Measurements from ENCODE around the gene TSR3.
A peak's percentile ranks its signal among the peaks of the same experiment; 100 is the strongest.

TSR3 gene

DNA sequence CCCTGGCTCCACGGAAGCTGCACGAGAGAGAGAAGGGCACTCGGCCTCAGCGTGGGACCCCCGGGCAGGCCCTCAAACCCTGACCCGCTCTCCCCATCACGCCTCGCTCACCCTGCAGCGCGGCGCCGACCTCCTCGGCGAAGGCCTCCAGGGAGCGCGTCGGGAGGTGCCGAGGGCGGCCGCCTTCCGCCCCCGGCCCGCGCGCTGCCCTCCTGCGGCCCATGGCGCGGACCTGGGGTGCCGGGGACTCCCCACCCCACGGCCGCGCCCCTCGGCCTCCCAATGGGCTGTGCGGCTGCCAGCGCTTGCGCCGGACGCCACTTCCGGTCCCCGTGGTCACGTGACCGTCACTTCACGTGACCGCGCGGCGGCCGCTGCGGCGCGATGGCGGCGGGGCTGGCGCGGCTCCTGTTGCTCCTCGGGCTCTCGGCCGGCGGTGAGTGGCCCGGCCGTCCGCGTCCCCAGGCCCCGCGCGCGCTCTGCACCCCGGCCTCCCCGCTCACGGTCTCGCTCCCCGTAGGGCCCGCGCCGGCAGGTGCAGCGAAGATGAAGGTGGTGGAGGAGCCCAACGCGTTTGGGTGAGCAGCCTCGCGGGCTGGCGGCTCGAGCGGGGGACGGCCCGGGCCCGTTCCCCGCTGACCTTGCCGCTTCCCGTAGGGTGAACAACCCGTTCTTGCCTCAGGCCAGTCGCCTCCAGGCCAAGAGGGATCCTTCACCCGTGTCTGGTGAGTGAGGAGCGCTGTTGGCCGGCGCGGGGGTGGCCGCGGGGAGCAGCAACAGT, at the start of gene TSR3, which contains the start of gene GNPTG:
Gene TSR3 (minus strand): TSS at position 297 of the 781 bp plus-strand sequence. CDS start 74 bp downstream, at position 223.
Gene GNPTG (plus strand): TSS at position 350 of the 781 bp plus-strand sequence. CDS start 35 bp downstream, at position 385.
- peak; percentile 82 for DNase-seq

DNA sequence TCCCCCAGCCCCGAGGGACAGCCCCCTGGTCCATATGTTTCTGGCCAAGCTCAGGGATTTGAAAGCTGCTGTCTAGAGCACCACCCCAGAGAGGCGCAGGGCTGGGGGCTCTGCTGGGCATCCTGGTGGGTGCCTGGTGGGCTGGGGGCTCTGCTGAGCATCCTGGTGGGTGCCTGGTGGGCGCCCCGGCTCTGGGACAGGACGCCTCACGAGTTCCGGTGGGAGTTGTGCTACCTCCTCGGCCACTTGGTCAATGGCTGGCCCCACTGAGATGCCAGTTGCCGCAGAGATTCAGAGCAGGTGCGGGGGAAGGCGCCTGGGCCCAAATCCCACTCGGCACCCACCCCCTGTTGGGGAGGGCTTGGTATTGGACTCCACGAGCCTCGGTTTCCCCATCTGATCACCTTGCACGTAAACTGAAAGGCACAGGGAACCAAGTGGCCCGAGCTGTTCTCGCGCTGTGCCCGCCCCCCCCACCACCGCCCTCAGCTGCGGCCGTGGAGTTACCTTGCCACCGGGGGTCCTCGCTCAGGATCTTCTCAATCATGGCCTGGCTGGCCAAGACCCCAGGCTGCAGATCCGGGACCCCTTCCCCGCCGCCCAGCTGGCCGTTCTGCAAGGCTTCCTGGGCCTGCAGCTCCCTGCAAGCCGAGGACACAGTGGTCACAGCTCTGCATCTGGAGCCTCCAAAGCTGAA, 49.5 kb upstream of the TSR3 start:
- no peak for DNase-seq

DNA sequence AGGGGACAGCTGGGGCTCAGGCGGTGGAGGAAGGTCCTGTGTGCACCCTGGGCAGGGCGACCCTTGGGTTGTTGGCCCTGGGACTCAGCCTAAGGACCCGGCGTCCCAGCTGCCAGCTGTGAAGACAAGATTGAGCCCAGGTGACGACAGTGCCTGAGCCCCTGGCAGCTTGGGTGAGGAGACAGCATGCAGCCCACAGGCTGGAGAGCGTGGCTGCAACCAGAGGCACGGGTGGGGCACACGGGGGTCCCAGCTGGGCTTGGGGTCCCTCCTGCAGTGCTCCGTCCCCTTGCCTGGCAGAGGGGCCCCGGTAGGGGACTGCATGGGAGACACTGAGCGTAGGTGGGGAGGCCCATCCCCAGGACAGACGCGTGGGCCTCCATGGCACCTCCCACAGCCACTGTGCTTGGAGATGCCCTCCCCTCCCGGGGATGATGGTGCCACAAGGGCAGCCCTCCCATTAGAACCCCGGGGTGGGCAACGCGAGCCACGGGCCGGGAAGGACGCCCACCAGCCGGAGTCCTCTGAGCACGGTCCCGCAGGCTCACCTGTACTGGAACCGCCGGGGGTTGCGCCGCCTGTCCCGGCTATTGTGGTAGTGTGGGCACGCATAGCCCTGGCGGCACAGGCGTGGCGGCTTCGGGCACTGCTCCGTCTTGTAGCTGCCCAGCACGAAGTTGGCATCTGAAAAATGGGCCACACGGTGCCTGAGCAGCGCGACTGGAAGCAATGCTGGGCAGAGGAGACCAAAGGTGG, 47.3 kb upstream of the TSR3 start:
- no peak for DNase-seq

DNA sequence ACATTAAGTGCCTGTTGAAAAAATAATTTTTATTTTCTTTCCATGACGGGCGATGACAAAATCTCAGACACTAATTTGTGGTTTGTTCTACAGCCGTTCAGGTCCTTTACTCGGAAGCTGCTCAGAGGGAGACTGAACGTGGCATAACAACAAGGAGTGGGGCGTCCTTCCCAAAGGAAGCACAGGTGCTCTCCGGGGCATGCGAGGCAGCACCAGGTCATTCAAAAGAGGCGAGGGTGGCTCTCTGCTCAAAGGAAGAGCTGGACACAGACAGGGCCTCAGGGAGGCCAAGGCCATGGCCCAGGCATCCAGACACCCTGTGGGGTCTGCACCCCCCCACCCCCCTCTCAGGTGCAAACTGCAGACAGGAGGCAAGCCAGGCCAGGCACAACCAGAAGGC, 46.7 kb upstream of the TSR3 start:
- no peak for DNase-seq

DNA sequence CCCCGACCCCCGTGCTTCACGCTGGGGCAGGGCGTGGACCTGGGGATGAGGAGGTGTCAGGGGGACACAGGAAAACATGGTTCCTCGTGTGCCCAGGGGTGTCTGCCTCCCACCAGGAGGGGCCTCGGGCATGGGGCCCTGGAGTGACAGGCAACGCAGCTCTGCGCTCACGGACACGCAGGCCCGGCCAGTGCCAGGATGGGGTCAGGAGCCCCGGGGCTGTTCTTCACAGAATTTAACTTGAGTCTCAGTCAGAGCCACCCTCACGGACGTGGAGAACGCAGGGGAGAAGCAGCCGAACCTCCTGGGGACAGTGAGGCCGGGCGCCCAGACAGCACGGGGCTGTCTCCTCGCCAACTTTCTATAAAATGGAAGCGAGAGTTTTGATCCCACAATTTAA, 46.1 kb upstream of the TSR3 start:
- DNase-seq = no peak

DNA sequence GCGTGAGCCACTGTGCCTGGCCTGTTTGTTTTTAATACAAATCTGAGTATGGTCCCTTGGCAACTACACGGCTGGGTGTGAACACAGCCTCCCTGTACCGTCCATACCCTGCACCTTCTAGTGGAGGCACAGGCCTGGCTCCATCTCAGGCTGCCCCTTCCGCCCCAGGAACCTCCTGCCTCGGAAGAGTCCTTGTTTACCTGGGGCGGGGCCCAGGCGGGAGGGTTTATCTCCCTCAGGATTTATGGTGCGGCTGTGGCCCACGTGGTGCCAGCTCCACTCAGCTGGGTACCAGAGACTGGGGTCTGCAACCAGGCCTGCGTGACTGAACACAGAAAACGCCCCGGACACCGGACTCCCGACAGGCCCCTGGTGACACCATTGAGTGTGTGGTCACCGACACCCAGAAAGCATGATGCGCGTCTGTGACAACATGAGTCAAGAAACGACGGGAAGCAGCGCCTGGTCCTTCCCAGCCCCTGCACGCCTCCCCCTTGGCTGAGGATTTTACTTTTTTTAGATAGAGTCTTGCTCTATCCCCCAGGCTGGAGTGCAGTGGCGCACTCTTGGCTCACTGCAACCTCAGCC, 43.9 kb upstream of the TSR3 start:
- DNase-seq = no peak

DNA sequence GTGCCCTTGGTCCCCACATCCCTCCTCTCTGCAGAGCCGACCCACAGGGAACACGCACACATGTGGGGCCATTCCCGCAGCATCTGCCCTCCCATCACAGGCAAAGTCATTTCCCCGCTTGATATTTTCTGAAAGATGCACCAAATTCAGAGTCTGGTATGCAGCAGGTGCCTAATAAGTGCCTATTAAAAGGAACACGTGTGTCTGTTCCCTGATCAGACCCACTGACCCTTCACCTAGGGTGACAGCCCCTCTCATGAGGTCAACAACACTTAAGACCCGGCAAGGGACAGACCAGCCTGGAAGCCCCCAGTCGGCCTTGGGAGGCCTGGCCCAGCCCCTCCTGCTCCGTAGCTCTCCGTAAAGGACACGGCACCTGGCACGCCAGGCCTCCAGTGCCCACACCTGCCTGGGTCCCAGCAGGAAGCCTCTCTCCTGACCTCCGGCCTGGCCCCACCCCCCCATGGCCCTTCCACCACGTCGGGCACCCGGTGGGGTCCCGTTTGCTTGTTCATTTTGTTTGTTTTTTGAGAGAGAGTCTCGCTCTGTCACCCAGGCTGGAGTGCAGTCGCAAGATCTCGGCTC, 42.8 kb upstream of the TSR3 start:
- DNase-seq = no peak

DNA sequence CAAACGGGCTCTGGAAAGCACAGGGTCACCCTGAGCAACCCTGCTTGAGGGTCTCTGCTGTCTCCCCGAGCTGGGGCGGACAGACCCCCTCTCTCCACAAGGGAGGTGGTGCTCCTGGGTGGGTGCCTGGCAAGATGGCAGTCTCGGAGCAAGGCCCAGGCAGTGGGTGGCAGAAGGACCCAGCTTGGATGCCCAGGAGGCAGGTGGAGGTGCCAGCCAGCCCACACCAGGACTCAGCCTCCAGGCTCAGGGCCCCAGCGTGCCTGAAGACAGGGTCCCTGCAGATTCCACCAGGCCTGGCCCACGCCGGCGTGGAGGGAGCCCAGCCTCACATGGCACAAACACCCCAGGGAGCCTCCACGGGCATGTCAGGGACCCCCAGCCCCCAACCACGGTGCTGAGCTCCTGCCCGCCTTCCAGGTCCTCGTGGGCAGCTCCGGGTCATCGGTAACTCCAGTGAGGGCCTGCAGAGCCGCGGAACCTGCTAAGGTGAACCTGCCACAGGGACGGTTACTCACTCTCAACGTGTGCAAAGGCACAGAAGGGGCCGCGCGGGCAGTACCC, 42.0 kb upstream of the TSR3 start:
- no peak for DNase-seq

DNA sequence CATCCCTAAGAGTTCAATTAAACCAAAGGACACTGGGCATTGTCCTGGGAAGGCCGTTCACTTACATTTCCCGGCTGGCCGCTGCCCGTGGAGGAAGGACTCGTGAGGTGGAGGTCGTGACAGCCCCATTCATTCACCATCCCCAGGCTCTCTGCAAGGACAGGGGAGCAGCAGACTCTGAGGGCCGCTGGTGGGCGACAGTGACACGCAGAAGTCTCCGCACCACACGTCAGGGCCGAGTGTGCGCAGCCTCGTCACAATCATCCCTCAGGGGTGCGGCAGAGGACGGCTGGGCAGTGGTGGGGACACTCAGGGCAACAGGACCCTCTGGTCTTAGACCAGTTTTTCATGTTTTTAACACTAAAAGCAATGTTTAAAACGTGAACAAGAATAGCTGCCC, 41.1 kb upstream of the TSR3 start:
- no peak for DNase-seq

DNA sequence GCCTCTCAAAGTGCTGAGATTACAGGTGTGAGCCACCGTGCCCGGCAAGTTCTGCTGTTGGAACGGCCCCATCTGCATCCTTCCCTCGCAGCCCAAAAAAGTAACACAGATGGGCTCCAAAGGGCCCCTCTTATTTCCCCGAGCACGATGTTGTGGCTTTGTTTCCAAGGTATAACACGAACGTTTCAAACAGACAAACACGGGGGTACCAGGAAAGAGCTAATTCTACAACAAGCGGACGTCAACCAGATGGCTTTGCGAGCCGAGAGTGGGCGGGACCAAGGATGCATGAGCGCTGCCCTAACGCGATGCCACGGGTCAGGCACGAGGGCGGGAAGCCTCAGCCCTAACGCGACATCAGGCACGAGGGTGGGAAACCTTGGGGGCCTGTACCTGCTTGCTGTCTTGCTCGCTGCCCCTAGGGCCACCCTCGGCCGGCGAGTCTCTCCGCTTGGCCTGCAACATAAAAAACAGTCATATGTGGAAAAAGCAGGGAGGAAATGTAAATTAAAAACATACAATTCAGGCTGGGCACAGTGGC, 38.6 kb upstream of the TSR3 start:
- no peak for DNase-seq

DNA sequence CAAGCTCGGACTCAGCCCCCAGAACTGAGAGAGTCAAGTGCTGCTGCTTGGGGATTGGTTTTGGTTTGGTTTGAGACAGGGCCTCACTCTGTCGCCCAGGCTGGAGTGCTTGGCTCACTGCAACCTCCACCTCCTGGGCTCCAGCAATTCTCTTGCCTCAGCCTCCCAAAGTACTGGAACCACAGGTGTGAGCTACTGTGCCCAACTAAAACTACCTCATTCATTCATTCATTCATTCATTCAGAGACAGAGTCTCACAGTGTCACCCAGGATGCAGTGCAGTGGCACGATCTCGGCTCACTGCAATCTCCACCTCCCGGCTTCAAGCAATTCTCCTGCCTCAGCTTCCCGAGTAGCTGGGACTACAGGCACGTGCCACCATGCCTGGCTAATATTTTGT, 38.1 kb upstream of the TSR3 start:
- no peak for DNase-seq

DNA sequence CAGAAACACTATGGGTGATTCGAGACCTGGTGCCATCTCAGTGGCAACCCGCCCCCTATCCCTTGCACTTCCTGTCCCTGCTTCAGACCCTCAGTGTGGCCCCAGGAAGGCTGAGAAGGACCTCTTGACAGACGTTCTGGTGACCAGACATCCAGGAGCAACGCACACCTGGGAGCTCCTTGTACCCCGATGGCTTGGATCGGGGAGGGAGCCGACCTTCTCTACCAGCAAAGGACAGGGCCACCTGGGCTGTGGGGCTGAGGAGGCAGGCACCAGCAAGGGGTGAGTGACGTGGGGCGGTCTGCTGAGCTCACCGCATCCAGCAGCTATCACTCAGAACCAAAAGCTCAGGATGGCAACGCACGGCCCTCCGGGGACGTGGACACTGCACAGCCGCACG, 35.7 kb upstream of the TSR3 start:
- DNase-seq = no peak

DNA sequence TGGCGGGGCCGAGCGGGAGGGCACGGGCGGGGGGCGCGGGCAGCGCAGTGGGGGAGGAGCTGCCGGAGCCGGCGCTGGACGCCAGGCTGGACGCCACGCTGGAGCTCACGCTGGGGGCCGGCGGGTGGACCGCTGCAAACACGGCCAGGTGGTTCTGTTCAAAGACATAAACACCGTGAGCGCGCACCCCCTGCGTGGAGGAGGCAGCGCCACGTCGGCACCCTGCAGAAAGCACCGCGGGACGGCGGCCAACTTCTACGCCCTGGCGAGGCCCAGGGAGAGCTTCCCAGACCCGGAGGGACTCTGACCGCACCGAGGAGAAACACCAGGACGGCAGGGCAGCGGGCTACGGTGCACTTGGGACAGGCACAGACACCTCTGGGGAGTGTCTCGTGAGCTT, 33.6 kb upstream of the TSR3 start:
- DNase-seq = no peak

DNA sequence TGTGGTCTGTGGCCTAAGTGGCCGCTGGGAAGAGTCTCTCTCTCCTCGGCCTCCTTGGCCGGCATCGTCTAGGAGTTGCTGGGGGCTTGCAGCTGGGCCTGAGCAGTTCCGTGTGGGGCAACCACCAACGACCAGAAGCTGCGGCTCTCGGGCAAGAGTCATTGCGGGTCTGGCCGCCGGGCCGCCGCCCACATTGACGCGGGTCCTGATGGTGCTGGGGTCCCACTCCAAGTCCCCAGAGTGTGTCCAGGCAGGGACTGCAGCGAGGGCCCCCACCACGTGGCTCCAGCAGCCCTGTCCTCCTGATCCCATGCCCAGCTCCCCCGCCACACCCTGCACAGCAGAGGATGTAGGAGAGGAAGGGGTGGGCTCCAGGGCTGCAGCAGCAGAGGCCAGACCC, 31.9 kb upstream of the TSR3 start:
- DNase-seq = no peak

DNA sequence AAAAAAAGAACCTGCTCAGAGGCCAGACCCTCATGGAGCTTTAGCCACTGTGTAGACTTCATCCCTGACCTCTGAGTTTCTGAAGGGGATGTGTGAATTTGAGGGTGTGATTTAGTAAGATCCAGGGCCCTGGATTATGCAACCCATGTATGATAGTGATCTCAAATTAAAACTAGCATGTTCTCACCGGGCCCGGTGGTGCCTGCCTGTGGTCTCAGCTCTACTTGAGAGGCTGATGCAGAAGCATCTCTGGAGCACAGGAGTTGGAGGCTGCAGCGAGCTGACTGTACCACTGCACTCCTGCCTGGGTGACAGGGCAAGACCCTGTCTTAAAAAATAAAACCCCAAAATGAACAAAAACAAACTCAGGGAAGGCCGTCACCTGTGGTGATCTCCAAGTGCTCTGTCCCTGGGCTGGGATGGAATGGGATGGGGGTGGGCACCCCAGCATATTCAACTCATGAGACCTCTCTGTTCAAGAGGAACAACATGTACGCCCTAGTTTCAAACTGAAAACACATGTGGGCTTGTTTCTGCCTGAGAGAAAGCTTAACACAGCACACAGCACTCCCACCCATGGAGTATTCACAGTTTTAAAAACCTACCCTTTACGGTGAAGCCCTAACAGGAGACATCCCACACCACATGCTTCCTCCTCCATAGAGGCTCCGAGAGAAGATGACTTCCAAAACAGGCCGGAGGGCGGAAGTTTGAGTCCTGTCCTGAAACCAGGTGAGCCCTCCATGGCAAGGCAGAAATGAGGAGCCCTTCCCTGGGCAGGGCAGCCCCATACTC, 30.1 kb upstream of the TSR3 start:
- no peak for DNase-seq

DNA sequence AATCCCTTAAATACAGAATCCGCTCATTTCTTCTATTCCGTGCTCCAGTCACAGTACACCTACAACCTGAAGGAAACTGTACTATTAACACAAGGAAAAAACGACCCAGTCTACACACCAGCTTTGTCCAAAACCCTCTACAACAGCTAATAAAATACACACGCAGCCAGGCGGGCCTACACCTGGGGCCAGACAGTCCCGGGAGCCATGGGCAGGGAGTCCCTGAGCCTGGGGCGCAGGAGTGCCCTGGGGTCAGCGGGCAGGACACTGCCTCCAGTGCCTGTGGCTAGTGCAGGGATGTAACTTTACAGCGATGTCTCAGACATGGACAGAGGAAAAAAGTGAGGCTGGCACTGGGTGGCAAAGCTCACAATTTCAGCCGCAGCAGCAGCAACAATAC, 28.5 kb upstream of the TSR3 start:
- no peak for DNase-seq

DNA sequence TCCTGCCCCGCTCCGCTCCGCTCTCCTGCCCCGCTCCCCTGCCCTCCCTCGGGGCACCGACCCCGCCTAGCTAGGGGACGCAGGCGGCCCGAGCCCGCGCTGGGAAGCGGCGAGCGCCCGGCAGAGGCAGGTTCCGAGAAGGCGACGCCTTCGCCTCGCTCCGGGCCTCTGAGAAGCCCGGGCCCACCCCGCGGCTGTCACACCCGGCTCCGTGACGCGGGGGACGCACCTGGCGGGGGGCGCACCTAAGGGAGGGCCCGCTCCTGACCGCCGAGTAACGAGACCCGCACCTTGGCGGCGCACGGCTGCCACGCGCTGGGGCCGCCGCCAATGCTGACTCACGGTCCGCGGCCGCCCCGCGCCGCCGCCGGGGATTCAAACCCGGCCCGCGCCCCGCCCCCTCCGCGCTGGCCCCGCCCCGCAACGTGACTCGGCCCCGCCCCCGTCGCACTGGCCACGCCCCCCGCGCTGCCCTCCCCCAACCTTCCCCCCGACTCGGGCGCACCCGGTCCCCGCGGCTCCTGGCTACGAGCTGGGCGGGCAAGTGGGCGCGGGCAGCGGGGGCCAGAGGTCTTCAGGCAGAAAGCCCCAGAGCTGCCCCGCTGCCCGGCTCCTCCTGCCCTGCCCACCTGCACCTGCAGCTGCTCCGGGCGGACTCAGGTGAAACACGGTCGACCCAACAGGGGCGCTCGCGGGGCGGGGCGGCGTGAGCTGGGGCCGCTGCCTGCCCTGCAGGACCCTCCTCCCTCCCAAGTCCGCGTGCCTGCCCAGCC, 27.8 kb upstream of the TSR3 start:
- DNase-seq = peak; percentile 83

DNA sequence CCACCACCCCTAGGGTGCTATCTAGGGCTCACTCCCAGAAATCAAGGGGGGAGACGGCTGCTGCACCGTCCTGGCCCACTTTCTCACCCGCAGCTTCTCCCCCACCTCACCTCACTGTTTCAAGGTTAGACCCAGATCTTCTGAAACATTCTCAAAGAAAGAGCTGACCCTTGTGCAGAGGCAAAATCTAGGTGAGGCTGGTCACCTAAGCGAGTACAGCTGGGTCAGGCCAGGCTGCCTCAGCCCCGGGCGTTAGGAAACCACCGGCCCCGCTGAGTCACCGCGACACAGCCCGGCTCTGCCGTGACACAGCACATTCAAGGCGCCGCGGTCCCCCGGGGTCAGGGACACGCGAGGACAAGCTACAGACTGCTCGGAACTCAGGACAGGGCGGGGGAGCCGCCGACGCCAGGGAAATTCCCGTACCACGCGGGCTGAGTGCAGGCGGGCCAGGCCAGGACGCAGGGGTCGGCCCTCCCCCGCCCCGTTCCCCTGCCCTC, 27.2 kb upstream of the TSR3 start:
- peak; percentile 75 for DNase-seq

DNA sequence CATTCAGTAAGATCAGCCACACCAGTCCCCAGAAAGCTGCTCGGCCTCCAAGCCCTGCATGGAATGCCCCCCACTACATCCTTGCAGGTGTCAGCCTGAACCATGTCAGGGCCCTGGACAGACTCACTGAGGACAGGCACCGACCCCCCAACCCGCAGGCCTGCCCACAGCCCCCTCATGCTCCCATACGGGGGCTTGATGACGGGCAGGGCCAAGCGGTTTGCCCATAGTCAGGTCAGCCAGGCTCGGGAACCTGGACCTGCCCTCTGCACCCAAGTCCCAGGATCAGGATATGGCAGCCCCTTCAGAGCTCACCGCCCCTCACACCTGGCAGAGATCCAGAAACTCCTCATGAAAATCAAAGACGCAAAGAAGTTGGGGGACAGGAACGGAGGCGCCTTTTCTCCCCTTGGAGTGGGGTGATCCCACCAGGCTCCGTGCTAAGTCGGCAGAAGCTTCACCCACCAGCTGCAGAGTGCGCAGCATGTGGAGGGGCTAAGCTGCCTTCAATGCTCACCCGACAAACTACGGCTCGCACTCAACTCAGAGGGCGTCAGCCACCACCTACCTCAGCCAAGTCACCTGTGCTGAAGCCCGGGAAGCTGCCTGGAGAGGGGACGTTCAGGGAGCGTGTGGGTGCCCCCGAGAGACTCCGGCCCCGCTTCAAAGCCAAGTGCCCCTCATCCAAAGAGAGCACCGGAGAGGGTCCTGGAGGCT, 26.6 kb upstream of the TSR3 start:
- DNase-seq = no peak
